22Rv1 (cell line): ENCODE measurements around the gene PGPEP1.

Experiments
- H3K27ac ChIP-seq: fragments of 450-650 bp; 2 replicates; pipeline ENCODE4 v1.5.1; 2017
- CTCF ChIP-seq: fragments of 450-650 bp; IDR thresholded peaks from 2 replicates; pipeline ENCODE4 v1.5.1; 2017; ENCODE audit warnings: mild to moderate bottlenecking
- ZFX ChIP-seq: fragments of 450-650 bp; IDR thresholded peaks from 2 replicates; pipeline ENCODE4 v1.6.1; 2017; ENCODE audit warnings: antibody characterized with exemption, borderline replicate concordance

The PGPEP1 gene

GRCh38 chr19:18294467-18294864 is 45.9 kb upstream of the PGPEP1 start:
- TF ChIP-seq ZFX (no peak), CTCF (no peak)
- no peak overlapping the region for H3K27ac ChIP-seq

GRCh38 chr19:18295034-18295451 is 45.4 kb upstream of the PGPEP1 start:
- no peak overlapping the region for H3K27ac ChIP-seq
- TF ChIP-seq ZFX: no peak
- TF ChIP-seq CTCF: no peak

- H3K27ac ChIP-seq: no peak overlapping the region
- no peak for TF ChIP-seq CTCF
- no peak for TF ChIP-seq ZFX
These were observed 43.1 kb upstream of the PGPEP1 start for GRCh38 chr19:18297308-18297707.

- no peak for TF ChIP-seq CTCF
- no peak for TF ChIP-seq ZFX
These were observed 41.8 kb upstream of the PGPEP1 start for GRCh38 chr19:18298601-18299000.

GRCh38 chr19:18299654-18300053 is 40.7 kb upstream of the PGPEP1 start:
- no peak for TF ChIP-seq CTCF
- no peak for TF ChIP-seq ZFX
- H3K27ac ChIP-seq: no peak overlapping the region

More at GRCh38 chr19:18298601-18299000, 41.8 kb upstream of the PGPEP1 start:
- no peak overlapping the region for H3K27ac ChIP-seq

GRCh38 chr19:18300930-18301717 is 39.3 kb upstream of the PGPEP1 start:
- TF ChIP-seq CTCF (no peak), ZFX (no peak)
- H3K27ac ChIP-seq: 0 out of 2 replicates have a peak overlapping the region, but pooled peaks have one; percentile 13

GRCh38 chr19:18301718-18302111 is 38.7 kb upstream of the PGPEP1 start:
- TF ChIP-seq CTCF (no peak), ZFX (no peak)
- no peak overlapping the region for H3K27ac ChIP-seq
